GM19438 (cell line): ENCODE results near the gene PCNT.
A peak's percentile ranks its signal among the peaks of the same experiment; 100 is the strongest.
"Not testable (repeated sequence)": the region's sequence is repeated elsewhere in the genome, so short reads cannot be mapped to it uniquely, and the experiment has no call there.

Source experiments
- ATAC-seq: cut with Tn5 transposase; IDR thresholded peaks from one replicate; pipeline ENCODE4 v1.9.1; 2021; ENCODE audit warnings: low read depth; ENCODE audit not compliant: unreplicated experiment

Gene PCNT

GRCh38 chr21:46437511-46437910 is 113.6 kb downstream of the PCNT start:
- ATAC-seq: no peak

GRCh38 chr21:46438241-46438640 is 114.3 kb downstream of the PCNT start:
- no peak for ATAC-seq

GRCh38 chr21:46439906-46440305 is 116.0 kb downstream of the PCNT start:
- no peak for ATAC-seq

GRCh38 chr21:46441331-46441730 is 117.4 kb downstream of the PCNT start:
- no peak for ATAC-seq

- no peak for ATAC-seq
Observed at GRCh38 chr21:46441961-46442498, 118.1 kb downstream of the PCNT start.

- no peak for ATAC-seq
Observed at GRCh38 chr21:46442938-46443337, 119.0 kb downstream of the PCNT start.

- no peak for ATAC-seq
Observed at GRCh38 chr21:46443910-46444309, 120.0 kb downstream of the PCNT start.

- ATAC-seq: no peak
Observed at GRCh38 chr21:46448108-46448507, 124.2 kb downstream of the PCNT start.

GRCh38 chr21:46448855-46449254 is 124.9 kb downstream of the PCNT start:
- ATAC-seq: not testable (repeated sequence)

- no peak for ATAC-seq
Observed at GRCh38 chr21:46452710-46453109, 128.8 kb downstream of the PCNT start.

GRCh38 chr21:46454142-46454541 is 130.2 kb downstream of the PCNT start:
- no peak for ATAC-seq

GRCh38 chr21:46454634-46455390 is 130.9 kb downstream of the PCNT start:
- no peak for ATAC-seq

- ATAC-seq: no peak
Observed at GRCh38 chr21:46455575-46456385, 131.8 kb downstream of the PCNT start.

- ATAC-seq: no peak
Observed at GRCh38 chr21:46456750-46457149, 132.8 kb downstream of the PCNT start.

- ATAC-seq: peak; percentile 13
Observed at GRCh38 chr21:46457801-46458314, 133.9 kb downstream of the PCNT start.

- peak; percentile 92 for ATAC-seq
Observed at GRCh38 chr21:46458315-46459023, 134.5 kb downstream of the PCNT start, which contains the start of gene DIP2A. TSS of gene DIP2A (plus strand) at chr21:46458891. CDS start at chr21:46459132, 241 bp downstream.

GRCh38 chr21:46459024-46459355 is 135.0 kb downstream of the PCNT start:
- no peak for ATAC-seq

GRCh38 chr21:46459356-46460112 is 135.6 kb downstream of the PCNT start:
- no peak for ATAC-seq

- no peak for ATAC-seq
Observed at GRCh38 chr21:46461909-46462308, 138.0 kb downstream of the PCNT start.

- ATAC-seq: not testable (repeated sequence)
Observed at GRCh38 chr21:46465153-46465552, 141.2 kb downstream of the PCNT start.
